ENCODE results near the gene IL17REL.

Gene IL17REL

DNA sequence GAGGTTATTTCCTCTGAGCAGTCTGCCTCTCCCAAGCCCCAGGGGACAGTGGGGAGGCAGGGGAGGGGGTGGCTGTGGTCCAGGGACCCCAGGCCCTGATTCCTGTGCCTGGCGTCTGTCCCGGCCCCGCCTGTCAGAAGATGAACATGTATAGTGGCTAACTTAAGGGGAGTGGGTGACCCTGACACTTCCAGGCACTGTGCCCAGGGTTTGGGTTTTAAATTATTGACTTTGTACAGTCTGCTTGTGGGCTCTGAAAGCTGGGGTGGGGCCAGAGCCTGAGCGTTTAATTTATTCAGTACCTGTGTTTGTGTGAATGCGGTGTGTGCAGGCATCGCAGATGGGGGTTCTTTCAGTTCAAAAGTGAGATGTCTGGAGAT, 48.9 kb downstream of the IL17REL start:
- Histone ChIP-seq H3K9ac (ENCODE audit: low read length) (no peak overlapping the region), H3K9me2 (ENCODE audit: low read depth, low read length) (no peaks in the 10 kb centered on the region), H3K4me1 (ENCODE audit: insufficient read depth, low read length, severe bottlenecking) (peaks cover 19% of the 10 kb centered on the region), H3K27me3 (ENCODE audit: insufficient read depth, low read length) (no peaks in the 10 kb centered on the region), H3K4me3 (ENCODE audit: low read depth, low read length, poor library complexity, severe bottlenecking) (no peak overlapping the region), H3F3A (ENCODE audit: insufficient read depth, low read length) (0 out of 2 replicates have a peak, but pooled peaks cover 3% of the 10 kb centered on the region), H4K20me1 (ENCODE audit: insufficient read depth, low read length) (no peaks in the 10 kb centered on the region), H3K4me2 (ENCODE audit: low read length) (no peak overlapping the region), H3K79me2 (ENCODE audit: insufficient read depth, low read length) (no peaks in the 10 kb centered on the region), H3K36me3 (ENCODE audit: insufficient read depth, low read length) (peaks cover 39% of the 10 kb centered on the region), H2AFZ (ENCODE audit: low read length) (no peak overlapping the region), H3K27ac (ENCODE audit: low read depth, low read length, poor library complexity, severe bottlenecking) (no peak overlapping the region), H3K9me3 (ENCODE audit: low read length) (no peaks in the 10 kb centered on the region)
- no peak for TF ChIP-seq EZH2 (IDR thresholded peaks at IDR 0.05; ENCODE audit: borderline replicate concordance, low read length)
- TF ChIP-seq, protein P1, sequence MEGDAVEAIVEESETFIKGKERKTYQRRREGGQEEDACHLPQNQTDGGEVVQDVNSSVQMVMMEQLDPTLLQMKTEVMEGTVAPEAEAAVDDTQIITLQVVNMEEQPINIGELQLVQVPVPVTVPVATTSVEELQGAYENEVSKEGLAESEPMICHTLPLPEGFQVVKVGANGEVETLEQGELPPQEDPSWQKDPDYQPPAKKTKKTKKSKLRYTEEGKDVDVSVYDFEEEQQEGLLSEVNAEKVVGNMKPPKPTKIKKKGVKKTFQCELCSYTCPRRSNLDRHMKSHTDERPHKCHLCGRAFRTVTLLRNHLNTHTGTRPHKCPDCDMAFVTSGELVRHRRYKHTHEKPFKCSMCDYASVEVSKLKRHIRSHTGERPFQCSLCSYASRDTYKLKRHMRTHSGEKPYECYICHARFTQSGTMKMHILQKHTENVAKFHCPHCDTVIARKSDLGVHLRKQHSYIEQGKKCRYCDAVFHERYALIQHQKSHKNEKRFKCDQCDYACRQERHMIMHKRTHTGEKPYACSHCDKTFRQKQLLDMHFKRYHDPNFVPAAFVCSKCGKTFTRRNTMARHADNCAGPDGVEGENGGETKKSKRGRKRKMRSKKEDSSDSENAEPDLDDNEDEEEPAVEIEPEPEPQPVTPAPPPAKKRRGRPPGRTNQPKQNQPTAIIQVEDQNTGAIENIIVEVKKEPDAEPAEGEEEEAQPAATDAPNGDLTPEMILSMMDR (IDR thresholded peaks at IDR 0.05; ENCODE audit: low read length), result no peak

- Histone ChIP-seq H3K4me1 (ENCODE audit: insufficient read depth, low read length, severe bottlenecking) (peaks cover 19% of the 10 kb centered on the region), H3K27ac (ENCODE audit: low read depth, low read length, poor library complexity, severe bottlenecking) (no peak overlapping the region), H3K9me3 (ENCODE audit: low read length) (no peaks in the 10 kb centered on the region), H2AFZ (ENCODE audit: low read length) (no peak overlapping the region), H3K4me2 (ENCODE audit: low read length) (peak overlapping the region; percentile 93), H3K79me2 (ENCODE audit: insufficient read depth, low read length) (no peaks in the 10 kb centered on the region), H3K36me3 (ENCODE audit: insufficient read depth, low read length) (peaks cover 39% of the 10 kb centered on the region), H3K9ac (ENCODE audit: low read length) (no peak overlapping the region; the same call in 1 of the 2 replicates), H3F3A (ENCODE audit: insufficient read depth, low read length) (0 out of 2 replicates have a peak, but pooled peaks cover 3% of the 10 kb centered on the region), H3K4me3 (ENCODE audit: low read depth, low read length, poor library complexity, severe bottlenecking) (peak overlapping the region; percentile 96), H4K20me1 (ENCODE audit: insufficient read depth, low read length) (no peaks in the 10 kb centered on the region), H3K9me2 (ENCODE audit: low read depth, low read length) (no peaks in the 10 kb centered on the region), H3K27me3 (ENCODE audit: insufficient read depth, low read length) (no peaks in the 10 kb centered on the region)
- TF ChIP-seq EZH2 (IDR thresholded peaks at IDR 0.05; ENCODE audit: borderline replicate concordance, low read length), result no peak
- TF ChIP-seq, protein P1 (IDR thresholded peaks at IDR 0.05; ENCODE audit: low read length), result no peak
Measured at GRCh38 chr22:49962751-49963646, 49.6 kb downstream of the IL17REL start.

DNA sequence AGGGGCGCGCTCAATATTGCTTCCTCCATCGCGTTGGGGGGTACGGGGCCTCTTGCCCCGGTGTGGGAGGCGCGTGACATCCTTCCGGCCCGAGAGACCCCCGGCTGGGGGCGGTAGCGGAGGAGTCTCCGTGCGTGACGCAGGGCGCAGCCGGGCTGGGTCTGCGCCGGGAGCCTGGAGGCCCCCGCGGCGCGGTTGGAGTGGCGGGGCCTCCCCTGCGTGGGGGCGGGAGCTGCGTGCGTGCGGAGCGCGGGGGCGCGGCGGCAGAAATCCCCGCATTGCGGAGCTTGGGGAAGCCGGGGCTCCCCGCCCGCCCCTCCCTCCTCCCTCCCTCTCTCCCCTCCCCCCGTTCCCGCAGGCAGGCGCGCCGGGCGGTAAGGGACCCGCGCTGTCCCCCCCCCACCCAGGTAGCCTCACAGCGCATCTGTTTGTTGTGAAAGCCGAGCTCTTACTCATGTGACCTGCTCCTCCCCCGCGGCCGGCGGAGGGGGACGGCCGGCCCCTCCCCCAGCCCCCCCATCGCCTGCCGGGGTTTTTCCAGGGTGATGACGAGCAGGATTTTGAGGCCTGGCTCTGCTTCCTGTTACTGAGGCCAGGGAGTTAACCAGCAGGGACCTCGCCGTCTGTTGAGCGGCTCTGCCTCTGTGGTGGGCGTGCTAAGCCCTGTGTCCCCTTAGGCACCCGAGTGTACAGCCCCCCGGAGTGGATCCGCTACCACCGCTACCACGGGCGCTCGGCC, 50.4 kb downstream of the IL17REL start:
- no peak for TF ChIP-seq EZH2 (IDR thresholded peaks at IDR 0.05; ENCODE audit: borderline replicate concordance, low read length)
- TF ChIP-seq, protein P1 (IDR thresholded peaks at IDR 0.05; ENCODE audit: low read length), result no peak
- peak overlapping the region; percentile 91 for H3K9ac ChIP-seq (ENCODE audit: low read length)
- no peak overlapping the region for H2AFZ ChIP-seq (ENCODE audit: low read length)
- H3K9me2 ChIP-seq (ENCODE audit: low read depth, low read length), result no peaks in the 10 kb centered on the region
- H4K20me1 ChIP-seq (ENCODE audit: insufficient read depth, low read length), result no peaks in the 10 kb centered on the region
- H3K4me1 ChIP-seq (ENCODE audit: insufficient read depth, low read length, severe bottlenecking), result peaks cover 19% of the 10 kb centered on the region
- no peak overlapping the region for H3K27ac ChIP-seq (ENCODE audit: low read depth, low read length, poor library complexity, severe bottlenecking)
- H3K27me3 ChIP-seq (ENCODE audit: insufficient read depth, low read length), result no peaks in the 10 kb centered on the region
- peaks cover 39% of the 10 kb centered on the region for H3K36me3 ChIP-seq (ENCODE audit: insufficient read depth, low read length)
- H3K79me2 ChIP-seq (ENCODE audit: insufficient read depth, low read length), result no peaks in the 10 kb centered on the region
- H3K9me3 ChIP-seq (ENCODE audit: low read length), result no peaks in the 10 kb centered on the region
- H3K4me2 ChIP-seq (ENCODE audit: low read length), result peak overlapping the region; percentile 93
- 0 out of 2 replicates have a peak, but pooled peaks cover 3% of the 10 kb centered on the region for H3F3A ChIP-seq (ENCODE audit: insufficient read depth, low read length)
- H3K4me3 ChIP-seq (ENCODE audit: low read depth, low read length, poor library complexity, severe bottlenecking), result peak overlapping the region; percentile 96

Measured in OCI-LY1 (cell line).